Measurements from ENCODE around the gene GSTK1. TPM values are rescaled to one million over a fixed set of nuclear protein-coding genes. Genes with fewer than 3 reads are reported as not detected.
A peak's percentile ranks its signal among the peaks of the same experiment; 100 is the strongest.

Gene GSTK1
- total RNA-seq, 4 donors from 2014 or later, result 96.2 to 166 (median 149) TPM

DNA sequence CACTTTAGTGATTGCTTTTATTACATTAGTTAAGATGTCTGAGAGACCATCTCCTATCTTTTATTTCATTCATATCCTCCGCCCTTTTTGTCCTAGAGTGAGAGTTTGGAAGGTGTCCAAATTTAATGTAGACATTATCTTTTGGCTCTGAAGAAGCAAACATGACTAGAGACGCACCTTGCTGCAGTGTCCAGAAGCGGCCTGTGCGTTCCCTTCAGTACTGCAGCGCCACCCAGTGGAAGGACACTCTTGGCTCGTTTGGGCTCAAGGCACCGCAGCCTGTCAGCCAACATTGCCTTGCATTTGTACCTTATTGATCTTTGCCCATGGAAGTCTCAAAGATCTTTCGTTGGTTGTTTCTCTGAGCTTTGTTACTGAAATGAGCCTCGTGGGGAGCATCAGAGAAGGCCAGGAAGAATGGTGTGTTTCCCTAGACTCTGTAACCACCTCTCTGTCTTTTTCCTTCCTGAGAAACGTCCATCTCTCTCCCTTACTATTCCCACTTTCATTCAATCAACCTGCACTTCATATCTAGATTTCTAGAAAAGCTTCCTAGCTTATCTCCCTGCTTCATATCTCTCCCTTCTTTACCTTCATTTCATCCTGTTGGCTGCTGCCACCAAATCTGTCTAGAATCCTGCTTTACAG lies 42.3 kb downstream of the GSTK1 start:
- Histone ChIP-seq H3K4me3 (no peak overlapping the region), H3K36me3 (peaks cover 14 to 89% (median 27%) of the 10 kb centered on the region in 3 donors), H3K27me3 (no peaks in the 10 kb centered on the region), H3K9me3 (no peaks in the 10 kb centered on the region), H3K4me1 (no peaks in the 10 kb centered on the region), H3K27ac (no peak overlapping the region)
- no peak for DNase-seq
- intact Hi-C loops (cut with DNase I), result no loop called here
- TF ChIP-seq, protein P1, sequence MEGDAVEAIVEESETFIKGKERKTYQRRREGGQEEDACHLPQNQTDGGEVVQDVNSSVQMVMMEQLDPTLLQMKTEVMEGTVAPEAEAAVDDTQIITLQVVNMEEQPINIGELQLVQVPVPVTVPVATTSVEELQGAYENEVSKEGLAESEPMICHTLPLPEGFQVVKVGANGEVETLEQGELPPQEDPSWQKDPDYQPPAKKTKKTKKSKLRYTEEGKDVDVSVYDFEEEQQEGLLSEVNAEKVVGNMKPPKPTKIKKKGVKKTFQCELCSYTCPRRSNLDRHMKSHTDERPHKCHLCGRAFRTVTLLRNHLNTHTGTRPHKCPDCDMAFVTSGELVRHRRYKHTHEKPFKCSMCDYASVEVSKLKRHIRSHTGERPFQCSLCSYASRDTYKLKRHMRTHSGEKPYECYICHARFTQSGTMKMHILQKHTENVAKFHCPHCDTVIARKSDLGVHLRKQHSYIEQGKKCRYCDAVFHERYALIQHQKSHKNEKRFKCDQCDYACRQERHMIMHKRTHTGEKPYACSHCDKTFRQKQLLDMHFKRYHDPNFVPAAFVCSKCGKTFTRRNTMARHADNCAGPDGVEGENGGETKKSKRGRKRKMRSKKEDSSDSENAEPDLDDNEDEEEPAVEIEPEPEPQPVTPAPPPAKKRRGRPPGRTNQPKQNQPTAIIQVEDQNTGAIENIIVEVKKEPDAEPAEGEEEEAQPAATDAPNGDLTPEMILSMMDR (IDR thresholded peaks at IDR 0.05), result peak in 5 of 6 experiments; percentile 57 to 85 (median 66)
- no peak for TF ChIP-seq POLR2A (IDR thresholded peaks at IDR 0.05)
- 74 to 77% methylated on average over 9 to 10 of the region's 10 CpGs for WGBS, 2 donors

DNA sequence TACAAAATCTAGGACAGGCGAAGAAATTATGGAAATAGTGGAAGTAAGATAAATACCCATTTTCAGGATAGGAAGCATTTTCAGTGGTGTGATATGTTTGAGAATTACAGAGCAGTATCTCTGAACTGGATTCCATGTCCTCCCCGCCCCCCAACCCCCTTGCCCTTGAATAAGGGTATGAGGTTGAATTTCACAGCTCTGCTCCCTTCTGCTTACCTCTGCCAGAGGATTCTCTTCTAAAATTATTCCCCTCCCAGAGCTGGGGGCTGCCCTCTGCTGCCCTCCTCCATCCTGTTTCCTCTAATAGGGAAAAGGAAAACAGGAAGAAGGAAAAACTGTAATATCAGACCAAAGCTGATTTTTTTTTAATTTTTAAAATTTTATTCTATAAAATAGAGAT lies 45.4 kb downstream of the GSTK1 start:
- Histone ChIP-seq H3K4me1 (no peaks in the 10 kb centered on the region), H3K9me3 (no peaks in the 10 kb centered on the region), H3K27ac (no peak overlapping the region), H3K36me3 (peaks cover 14 to 60% (median 18%) of the 10 kb centered on the region in 3 donors), H3K4me3 (no peak overlapping the region), H3K27me3 (no peaks in the 10 kb centered on the region)
- DNase-seq, result no peak
- intact Hi-C loops (cut with DNase I), result no loop called here
- TF ChIP-seq, protein P1 (IDR thresholded peaks at IDR 0.05), result no peak
- no peak for TF ChIP-seq POLR2A (IDR thresholded peaks at IDR 0.05)
- WGBS, 2 donors, result 88 to 97% methylated on average over 2 of the region's 2 CpGs

DNA sequence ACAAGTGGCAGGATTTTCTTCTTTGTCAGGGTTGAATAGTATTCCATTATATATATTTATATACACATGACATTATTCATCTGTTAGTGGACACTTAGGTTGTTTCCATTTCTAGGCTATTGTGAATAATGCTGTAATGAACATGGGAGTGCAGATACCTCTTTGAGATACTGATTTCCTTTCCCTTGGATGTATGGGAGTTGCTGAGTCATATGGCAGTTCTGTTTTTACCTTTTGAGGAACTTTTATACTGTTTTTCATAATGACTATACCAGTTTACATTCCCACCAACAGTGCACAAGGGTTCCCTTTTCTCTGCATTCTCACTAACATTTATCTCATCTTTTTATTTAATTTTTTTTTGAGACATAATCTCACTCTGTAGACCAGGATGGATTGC lies 50.9 kb downstream of the GSTK1 start:
- no peaks in the 10 kb centered on the region for H3K9me3 ChIP-seq
- no peak overlapping the region for H3K4me3 ChIP-seq
- H3K36me3 ChIP-seq, result peaks cover 0 to 6% (median 0%) of the 10 kb centered on the region in 3 donors
- intact Hi-C loops (cut with DNase I), result no loop called here
- H3K27me3 ChIP-seq, result no peaks in the 10 kb centered on the region
- H3K27ac ChIP-seq, result no peak overlapping the region
- TF ChIP-seq, protein P1 (IDR thresholded peaks at IDR 0.05), result no peak
- no peak for TF ChIP-seq POLR2A (IDR thresholded peaks at IDR 0.05)
- DNase-seq, result no peak
- peaks cover 4 to 12% (median 8%) of the 10 kb centered on the region in 3 donors for H3K4me1 ChIP-seq

DNA sequence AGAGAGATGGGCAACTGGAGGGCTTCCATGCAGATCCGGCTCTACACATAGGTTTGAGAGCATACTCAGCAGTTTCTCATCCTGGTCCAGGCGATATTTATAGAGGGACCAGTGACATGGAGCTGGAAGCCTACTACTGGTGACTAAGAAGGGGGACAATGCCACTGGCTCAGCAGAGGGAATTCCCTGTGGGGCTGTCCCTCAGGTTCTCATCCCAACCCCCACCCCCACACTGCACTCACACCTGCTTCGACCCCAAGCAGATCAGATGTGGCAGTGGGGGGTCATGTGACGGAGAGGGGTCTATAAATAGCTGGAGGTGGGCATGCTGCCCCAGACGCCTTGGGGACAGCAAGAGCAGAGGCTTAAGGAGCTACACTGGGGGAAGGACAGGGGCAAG lies 52.5 kb downstream of the GSTK1 start, which contains the start of gene CLCN1:
Gene CLCN1, plus strand, starts transcription at position 336 of the 400 bp plus-strand sequence. CDS start 102 bp downstream, outside the sequence.
- Histone ChIP-seq H3K27me3 (no peaks in the 10 kb centered on the region), H3K4me3 (no peak within 1 kb of the TSS), H3K4me1 (peaks cover 6 to 25% (median 12%) of the 10 kb centered on the region in 3 donors), H3K36me3 (no peaks in the 10 kb centered on the region), H3K27ac (no peak within 1 kb of the TSS), H3K9me3 (no peaks in the 10 kb centered on the region)
- no peak for DNase-seq
- intact Hi-C loops (cut with DNase I), result no loop called here
- TF ChIP-seq, protein P1 (IDR thresholded peaks at IDR 0.05), result no peak
- 81 to 89% methylated on average over 5 of the region's 5 CpGs for WGBS, 2 donors

DNA sequence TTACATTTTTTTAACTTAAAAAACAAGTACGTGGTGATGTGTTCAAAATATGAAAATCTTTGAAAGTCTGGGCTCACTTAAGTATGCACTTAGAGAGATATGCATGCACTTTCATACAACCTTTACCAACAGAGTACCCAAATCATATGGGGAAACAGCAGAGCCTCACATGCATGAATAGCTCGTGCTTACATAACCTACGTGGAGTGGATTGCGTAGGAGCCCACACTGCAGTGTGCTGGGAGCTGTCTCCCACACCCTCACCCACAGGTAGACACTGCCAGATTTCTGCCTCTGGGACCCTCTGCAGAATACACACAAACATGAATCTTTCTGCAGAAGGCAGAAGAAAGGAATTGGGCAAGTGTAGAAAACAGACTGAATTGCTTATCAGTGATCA lies 53.3 kb downstream of the GSTK1 start:
- WGBS, 2 donors, result 76 to 81% methylated on average over 4 of the region's 4 CpGs
- TF ChIP-seq, protein P1 (IDR thresholded peaks at IDR 0.05), result no peak
- TF ChIP-seq POLR2A (IDR thresholded peaks at IDR 0.05), result no peak
- intact Hi-C loops (cut with DNase I), result no loop called here
- no peak overlapping the region for H3K4me3 ChIP-seq
- DNase-seq, result no peak
- H3K9me3 ChIP-seq, result no peaks in the 10 kb centered on the region
- H3K27me3 ChIP-seq, result no peaks in the 10 kb centered on the region
- no peaks in the 10 kb centered on the region for H3K36me3 ChIP-seq
- peaks cover 6 to 32% (median 12%) of the 10 kb centered on the region in 3 donors for H3K4me1 ChIP-seq
- no peak overlapping the region for H3K27ac ChIP-seq
